CD4-positive, alpha-beta T cell treated with Interleukin-1 beta for 1 hour (primary cell): Measurements from ENCODE around the gene TIMM17A.

ENCODE experiments used
- DNase-seq, 2 donors: peaks; one replicate each; pipeline ENCODE4 v3.0.0-alpha.2; 2020 to 2022

Gene TIMM17A

DNA sequence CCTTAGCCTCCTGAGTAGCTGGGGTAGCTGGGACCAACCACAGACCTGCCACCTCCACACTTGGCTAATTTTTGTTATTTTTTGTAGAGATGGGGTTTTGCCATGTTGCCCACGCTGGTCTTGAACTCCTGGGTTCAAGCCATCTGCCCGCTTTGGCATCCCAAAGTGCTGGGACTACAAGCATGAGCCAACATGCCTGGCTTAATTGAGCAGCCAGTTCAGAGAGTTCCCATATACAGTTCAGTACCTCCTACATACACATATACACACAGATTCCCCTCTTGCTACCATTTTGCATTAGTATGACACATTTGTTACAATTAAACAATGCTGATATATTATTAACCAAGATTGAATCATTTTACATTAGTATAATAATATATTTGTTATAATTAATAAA is 30.1 kb downstream of the TIMM17A start:
- DNase-seq: no peak

DNA sequence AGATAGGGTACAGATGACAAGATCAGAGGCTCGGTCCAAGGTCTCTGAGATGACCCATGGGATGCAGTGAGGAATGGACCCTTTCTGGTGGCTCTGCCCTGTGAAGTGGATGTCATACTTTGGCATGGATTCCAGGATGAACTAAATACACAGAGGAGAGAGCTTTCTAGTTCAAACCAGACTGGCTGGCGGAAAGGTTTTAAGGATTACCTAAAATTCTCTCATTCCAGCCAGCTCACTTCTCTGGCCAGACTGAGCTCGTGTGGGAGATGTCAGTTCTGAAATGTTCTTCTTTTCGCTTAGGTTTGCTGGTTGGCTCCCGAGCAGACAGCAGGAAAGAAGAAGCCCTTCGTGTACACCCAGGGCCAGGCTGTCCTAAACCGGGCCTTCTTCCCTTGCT is 33.3 kb downstream of the TIMM17A start:
- no peak for DNase-seq

DNA sequence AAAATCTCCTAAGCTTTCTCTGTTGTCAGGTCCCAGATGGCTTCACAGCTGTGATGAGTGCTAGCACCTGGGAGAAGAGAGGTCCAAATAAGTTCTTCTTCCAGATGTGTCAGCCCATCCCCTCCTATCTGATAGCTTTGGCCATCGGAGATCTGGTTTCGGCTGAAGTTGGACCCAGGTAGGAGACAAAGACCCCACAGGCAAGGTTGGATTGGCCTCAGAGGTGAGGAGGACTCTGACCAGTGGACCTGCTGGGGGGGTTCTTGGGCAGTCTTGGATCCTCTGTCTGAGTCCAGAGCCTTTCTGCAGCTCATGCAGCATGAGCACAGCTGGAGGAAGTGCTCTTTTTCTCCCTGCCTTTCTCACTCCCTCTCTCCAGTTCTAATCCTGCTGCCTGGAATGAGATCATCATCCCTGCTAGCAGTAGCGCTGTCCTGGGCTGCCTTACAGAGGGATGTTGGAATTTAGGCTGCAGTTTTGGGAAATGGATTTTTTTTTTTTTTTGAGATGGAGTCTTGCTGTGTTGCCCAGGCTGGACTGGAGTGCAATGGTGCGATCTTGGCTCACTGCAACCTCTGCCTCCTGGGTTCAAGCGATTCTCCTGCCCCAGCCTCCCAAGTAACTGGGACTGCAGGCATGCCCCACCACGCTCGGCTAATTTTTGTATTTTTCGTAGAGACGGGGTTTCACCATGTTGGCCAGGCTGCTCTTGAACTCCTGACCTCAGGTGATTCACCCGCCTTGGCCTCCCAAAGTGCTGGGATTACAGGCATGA is 34.2 kb downstream of the TIMM17A start:
- DNase-seq: no peak

- no peak for DNase-seq
Observed at GRCh38 chr1:201990427-201990826, 35.1 kb downstream of the TIMM17A start.

DNA sequence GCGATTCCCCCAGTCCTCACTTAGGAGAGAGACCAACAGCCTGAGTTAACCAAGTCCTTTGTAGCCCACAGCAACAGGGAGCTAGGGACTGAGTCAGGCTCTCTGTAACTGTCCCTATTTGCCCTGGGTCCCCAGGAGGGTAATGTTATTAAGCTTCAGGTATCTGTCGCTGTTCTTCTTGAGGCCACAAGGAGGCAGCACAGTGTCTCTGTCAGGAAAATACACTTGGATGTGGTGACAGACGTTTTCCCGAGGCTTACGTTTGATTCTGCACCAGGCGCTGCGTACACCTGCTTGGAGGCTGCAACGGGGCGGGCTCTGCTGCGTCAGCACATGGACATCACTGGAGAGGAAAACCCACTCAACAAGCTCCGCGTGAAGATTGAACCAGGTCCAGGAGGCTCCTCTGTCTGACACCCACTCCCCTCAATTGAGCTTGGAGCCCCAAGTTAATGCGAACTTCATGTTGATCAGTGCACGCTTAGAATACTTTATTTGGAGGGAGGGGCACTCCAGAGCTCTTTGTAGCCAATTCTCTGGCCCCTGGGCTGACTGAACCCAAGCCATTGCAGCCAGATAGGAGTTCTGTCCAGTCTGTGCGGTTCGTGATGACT is 44.4 kb downstream of the TIMM17A start:
- DNase-seq: peak in 1 of 2 donors; percentile 33

DNA sequence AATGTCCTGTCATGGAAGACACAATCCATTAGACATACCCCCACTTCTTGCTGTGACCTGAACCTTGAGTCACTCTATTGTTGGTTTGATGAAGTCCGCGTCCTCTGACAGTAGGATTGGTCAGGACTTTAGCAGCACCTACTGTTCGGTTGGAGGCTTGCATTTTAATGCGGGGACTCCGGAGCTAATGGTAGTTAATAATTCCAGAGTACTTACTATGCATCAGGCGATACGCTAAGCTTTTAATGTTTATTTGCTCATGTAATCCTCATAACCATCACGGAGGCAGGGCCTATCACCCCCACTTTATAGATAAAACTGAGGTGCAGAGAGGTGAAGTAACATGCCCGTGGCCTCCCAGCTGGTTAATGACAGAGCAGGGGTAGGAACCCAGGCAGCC is 47.2 kb downstream of the TIMM17A start:
- DNase-seq: no peak

GRCh38 chr1:202004711-202005110 is 49.4 kb downstream of the TIMM17A start:
- no peak for DNase-seq

- DNase-seq: no peak
Observed at GRCh38 chr1:202005958-202006357, 50.7 kb downstream of the TIMM17A start.

DNA sequence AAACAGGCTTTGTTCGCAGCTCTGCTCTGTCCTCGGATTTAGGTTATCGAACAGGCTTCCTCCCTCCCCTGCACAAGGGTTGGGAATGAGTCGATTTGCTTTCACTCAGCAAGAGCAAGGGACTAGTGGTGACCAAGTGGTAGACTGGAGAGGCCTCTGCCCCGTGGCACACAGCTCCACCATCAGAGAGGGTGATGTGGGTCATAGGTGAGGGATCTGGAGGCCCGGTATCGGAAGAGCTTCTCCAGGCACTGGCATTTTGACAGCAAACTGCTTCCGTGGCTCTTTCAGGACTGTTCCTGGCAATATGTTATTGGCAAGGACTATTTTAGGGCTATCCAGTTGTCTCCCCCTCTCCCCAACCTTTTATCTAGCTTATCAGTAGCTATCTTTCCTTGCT is 52.0 kb downstream of the TIMM17A start:
- DNase-seq: no peak

DNA sequence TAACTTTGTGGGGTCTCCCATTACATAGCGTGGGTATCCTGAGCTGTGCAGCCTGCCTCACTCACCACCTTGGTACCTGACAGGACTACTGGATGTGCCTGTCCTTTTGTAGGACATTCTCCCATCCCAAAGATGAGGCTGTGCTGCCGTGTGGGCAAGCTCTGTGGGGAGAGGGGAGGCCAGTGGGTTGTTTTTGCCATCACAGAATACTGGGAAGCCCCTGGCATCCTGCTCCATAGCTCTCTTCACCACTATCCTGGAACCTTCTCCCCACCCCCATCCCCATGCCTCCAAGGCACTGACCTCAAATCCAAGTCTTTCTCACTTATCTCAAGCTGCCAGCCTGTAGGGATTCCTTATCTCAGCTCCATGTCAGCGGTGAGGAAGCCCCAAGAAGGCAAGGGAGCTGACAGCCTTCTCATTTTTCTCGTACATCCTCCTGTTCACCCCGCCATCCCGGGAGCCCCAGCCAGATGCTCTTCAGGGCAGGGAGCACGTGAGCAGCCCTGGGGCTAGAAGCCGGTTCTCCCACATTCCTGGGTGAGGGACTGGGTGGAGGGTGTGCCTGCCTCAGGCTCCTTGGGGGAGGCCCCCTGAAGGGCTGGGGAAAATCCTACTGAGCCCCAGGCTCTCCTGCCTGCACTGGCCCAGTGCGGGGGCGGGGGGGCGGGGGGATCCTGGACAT is 52.6 kb downstream of the TIMM17A start:
- DNase-seq: no peak

DNA sequence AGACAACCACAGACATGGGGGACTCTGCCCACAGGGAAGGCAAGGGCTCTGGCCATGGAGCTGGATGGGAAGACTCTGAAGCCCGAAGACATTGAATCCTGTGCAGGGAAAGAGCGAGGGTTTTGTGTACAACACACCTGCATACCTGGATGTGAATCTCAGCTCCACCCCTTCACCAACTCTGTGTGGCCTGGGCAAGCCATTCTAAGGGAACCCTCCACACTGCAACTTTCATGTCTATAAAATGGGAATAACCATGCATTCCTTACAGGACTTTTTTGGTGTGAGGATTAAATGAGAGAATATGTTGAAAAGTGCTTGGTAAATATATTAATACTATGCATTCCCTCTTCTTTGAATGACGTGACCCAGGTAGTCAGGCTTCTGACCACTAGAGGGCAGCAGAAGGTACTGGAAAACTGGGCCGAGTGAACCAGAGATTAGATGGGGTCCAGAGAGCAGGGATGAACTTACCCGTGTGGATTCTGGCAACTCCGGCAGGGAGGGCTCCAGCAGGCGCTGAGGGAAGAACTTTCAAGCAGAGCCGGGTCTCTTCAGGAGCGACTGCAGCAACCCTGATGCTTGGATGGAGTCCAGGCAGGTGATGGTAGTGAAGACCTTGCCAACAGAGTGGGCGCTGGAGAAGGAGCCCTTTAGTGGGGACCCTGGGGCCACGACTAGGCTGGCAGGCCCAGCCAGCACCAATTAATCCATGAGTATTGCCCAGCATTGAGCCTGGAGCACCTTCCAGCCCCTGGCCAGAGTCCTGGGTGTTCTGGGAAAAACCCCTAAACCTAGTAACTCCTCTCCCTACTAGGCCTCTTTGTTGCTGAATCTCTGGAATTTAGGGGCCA is 54.2 kb downstream of the TIMM17A start:
- DNase-seq: peak; percentile 39 to 61

GRCh38 chr1:202010180-202011015 is 55.1 kb downstream of the TIMM17A start, which contains the start of gene ELF3:
ELF3 (plus strand) TSS chr1:202010587; CDS start chr1:202011137, 550 bp downstream.
- no peak for DNase-seq

- DNase-seq: no peak
Observed at GRCh38 chr1:202011994-202012393, 56.7 kb downstream of the TIMM17A start.

- no peak for DNase-seq
Observed at GRCh38 chr1:202012544-202013478, 57.5 kb downstream of the TIMM17A start.

- no peak for DNase-seq
Observed at GRCh38 chr1:202013603-202014002, 58.3 kb downstream of the TIMM17A start.

- no peak for DNase-seq
Observed at GRCh38 chr1:202014060-202014459, 58.8 kb downstream of the TIMM17A start.

DNA sequence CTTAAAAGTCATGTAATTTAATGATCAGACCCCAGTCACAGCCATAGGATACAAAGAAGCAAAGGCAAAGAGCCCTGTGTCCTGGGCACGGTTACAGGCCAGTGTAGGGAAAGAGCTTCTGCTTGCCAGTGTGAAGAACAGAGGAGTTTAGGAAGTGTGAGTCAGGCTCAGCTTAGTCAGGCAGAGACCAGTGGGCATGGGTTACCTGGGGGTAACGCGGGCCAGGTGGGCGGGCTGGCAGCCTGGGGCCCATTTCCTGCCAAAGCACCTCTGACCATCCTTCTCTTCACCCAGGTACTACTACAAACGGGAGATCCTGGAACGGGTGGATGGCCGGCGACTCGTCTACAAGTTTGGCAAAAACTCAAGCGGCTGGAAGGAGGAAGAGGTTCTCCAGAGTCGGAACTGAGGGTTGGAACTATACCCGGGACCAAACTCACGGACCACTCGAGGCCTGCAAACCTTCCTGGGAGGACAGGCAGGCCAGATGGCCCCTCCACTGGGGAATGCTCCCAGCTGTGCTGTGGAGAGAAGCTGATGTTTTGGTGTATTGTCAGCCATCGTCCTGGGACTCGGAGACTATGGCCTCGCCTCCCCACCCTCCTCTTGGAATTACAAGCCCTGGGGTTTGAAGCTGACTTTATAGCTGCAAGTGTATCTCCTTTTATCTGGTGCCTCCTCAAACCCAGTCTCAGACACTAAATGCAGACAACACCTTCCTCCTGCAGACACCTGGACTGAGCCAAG is 59.8 kb downstream of the TIMM17A start:
- DNase-seq: no peak

DNA sequence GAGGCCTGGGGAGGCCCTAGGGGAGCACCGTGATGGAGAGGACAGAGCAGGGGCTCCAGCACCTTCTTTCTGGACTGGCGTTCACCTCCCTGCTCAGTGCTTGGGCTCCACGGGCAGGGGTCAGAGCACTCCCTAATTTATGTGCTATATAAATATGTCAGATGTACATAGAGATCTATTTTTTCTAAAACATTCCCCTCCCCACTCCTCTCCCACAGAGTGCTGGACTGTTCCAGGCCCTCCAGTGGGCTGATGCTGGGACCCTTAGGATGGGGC is 60.3 kb downstream of the TIMM17A start:
- no peak for DNase-seq

DNA sequence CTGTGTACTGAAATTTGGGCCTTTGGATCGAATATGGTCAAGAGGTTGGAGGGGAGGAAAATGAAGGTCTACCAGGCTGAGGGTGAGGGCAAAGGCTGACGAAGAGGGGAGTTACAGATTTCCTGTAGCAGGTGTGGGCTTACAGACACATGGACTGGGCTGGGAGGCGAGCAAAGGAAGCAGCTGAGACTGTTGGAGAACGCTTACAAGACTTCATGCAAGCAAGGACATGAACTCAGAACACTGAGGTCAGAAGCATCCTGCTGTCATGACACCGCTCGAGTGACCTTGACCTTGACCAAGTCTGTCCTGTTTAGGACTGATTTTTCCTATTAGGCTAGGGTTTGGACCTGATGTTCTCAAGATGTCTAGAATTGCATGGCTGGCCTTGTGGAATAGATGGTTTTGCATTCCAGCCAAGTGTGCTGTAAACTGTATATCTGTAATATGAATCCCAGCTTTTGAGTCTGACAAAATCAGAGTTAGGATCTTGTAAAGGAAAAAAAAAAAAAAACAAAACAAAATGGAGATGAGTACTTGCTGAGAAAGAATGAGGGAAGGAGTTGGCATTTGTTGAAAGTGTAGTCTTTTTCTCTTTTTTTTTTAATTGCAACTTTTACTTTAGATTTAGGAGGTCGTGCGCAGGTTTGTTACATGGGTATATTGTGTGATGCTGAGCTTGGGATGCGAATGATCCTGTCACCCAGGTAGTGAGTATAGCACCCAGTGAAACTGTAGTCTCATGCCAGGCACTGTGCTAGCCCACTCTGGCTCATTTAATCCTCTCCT is 60.9 kb downstream of the TIMM17A start:
- DNase-seq: no peak
